D341Med (cell line): ENCODE data around the gene XPO6.

Source experiments
- DNase-seq: peaks from one replicate; pipeline ENCODE4 v3.0.0; 2012; ENCODE audit warnings: low spot score

XPO6 gene

GRCh38 chr16:28208131-28208530, 3.6 kb downstream of the XPO6 start:
- no peak for DNase-seq

- DNase-seq = no peak
Measured at GRCh38 chr16:28207399-28207798, 4.4 kb downstream of the XPO6 start.

GRCh38 chr16:28205974-28206373, 5.8 kb downstream of the XPO6 start:
- no peak for DNase-seq

- DNase-seq = no peak
Measured at GRCh38 chr16:28205117-28205899, 6.5 kb downstream of the XPO6 start.

GRCh38 chr16:28204622-28205021, 7.1 kb downstream of the XPO6 start:
- DNase-seq = no peak

GRCh38 chr16:28204204-28204603, 7.6 kb downstream of the XPO6 start:
- no peak for DNase-seq

- no peak for DNase-seq
Measured at GRCh38 chr16:28202147-28202746, 9.5 kb downstream of the XPO6 start.

- no peak for DNase-seq
Measured at GRCh38 chr16:28200661-28201060, 11.1 kb downstream of the XPO6 start.

GRCh38 chr16:28196387-28196987, 15.3 kb downstream of the XPO6 start:
- no peak for DNase-seq

- DNase-seq = no peak
Measured at GRCh38 chr16:28195859-28196258, 15.9 kb downstream of the XPO6 start.

- DNase-seq = no peak
Measured at GRCh38 chr16:28193530-28194423, 18.0 kb downstream of the XPO6 start.

- no peak for DNase-seq
Measured at GRCh38 chr16:28192806-28193529, 18.8 kb downstream of the XPO6 start.

GRCh38 chr16:28191364-28191960, 20.3 kb downstream of the XPO6 start:
- no peak for DNase-seq

- no peak for DNase-seq
Measured at GRCh38 chr16:28189245-28189644, 22.5 kb downstream of the XPO6 start.

GRCh38 chr16:28188085-28188916, 23.5 kb downstream of the XPO6 start:
- DNase-seq = no peak

- no peak for DNase-seq
Measured at GRCh38 chr16:28187595-28188004, 24.2 kb downstream of the XPO6 start.

GRCh38 chr16:28186752-28187151, 25.0 kb downstream of the XPO6 start:
- DNase-seq = no peak

- no peak for DNase-seq
Measured at GRCh38 chr16:28185696-28186095, 26.1 kb downstream of the XPO6 start.

- no peak for DNase-seq
Measured at GRCh38 chr16:28184625-28185024, 27.1 kb downstream of the XPO6 start.

GRCh38 chr16:28183930-28184329, 27.8 kb downstream of the XPO6 start:
- no peak for DNase-seq
